Measurements from ENCODE around the gene UBAP2.
A peak's percentile ranks its signal among the peaks of the same experiment; 100 is the strongest.

The UBAP2 gene

DNA sequence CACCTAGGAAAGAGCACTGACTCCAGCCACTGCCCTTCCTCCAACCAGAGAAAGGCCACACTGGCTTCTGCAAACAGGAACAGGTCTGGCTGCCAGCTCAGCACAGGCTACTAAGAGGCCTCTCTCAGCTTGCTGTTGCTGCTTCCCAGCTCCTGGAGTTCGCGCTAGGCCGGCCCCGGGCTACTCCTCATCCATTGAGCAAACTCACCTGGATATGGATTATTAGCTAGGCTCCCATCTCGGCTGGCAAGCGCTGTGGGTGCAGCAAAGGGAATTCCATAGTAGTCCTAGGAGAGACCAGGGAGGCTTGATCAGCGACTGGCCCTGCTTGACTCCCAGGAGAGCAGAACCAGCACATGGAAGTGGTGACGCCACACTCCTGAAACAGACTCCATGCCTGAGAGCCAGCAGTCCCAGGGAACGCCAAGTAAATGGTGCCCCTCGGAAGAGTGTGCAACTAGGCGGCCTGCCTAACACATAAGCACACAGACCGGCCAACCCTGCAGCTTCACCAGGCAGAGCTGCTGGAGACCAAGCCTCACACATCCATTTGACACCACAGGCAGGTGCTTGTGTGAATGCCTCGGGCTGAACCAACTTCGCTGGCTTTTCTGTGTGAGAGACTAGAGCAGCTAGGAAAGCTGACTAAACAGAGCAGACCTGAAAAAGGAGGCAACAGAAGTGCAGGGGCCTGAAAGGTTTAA lies 124.5 kb downstream of the UBAP2 start:
- peaks cover 2% of the 10 kb centered on the region for H3K9me3 ChIP-seq (ENCODE audit: insufficient read depth, low read depth, low read length)
- no peak overlapping the region for H3K14ac ChIP-seq (ENCODE audit: low read length)
- H3K23ac ChIP-seq (ENCODE audit: low read length), result no peak overlapping the region
- no peak overlapping the region for H3K18ac ChIP-seq (ENCODE audit: low read length)
- peaks cover 75 to 91% of the 10 kb centered on the region in 2 experiments for H3K36me3 ChIP-seq (ENCODE audit: control insufficient read depth in 1 of 2, insufficient read depth in 2 of 2, low read length in 2 of 2)
- H3K4me3 ChIP-seq (ENCODE audit: low read depth, low read length), result no peak overlapping the region
- H2BK120ac ChIP-seq (ENCODE audit: insufficient read depth, low read length, poor library complexity), result no peak overlapping the region
- no peak overlapping the region for H2AK5ac ChIP-seq (ENCODE audit: low read length)
- H3K27ac ChIP-seq (ENCODE audit: low read depth, low read length), result no peak overlapping the region
- H3K4me1 ChIP-seq (ENCODE audit: control insufficient read depth in 1 of 2, insufficient read depth in 2 of 2, low read length in 2 of 2), result no peaks in the 10 kb centered on the region
- no peak overlapping the region for H4K91ac ChIP-seq (ENCODE audit: low read depth, low read length)
- no peak overlapping the region for H2AFZ ChIP-seq (ENCODE audit: insufficient read depth, low read length, poor library complexity)
- no peak overlapping the region for H4K8ac ChIP-seq (ENCODE audit: low read depth, low read length)
- no peak overlapping the region for H3K4ac ChIP-seq (ENCODE audit: low read depth, low read length)
- no peaks in the 10 kb centered on the region for H3K79me2 ChIP-seq (ENCODE audit: control insufficient read depth, insufficient read depth, low read length, poor library complexity)
- no peak overlapping the region for H3K9ac ChIP-seq (ENCODE audit: low read length)
- H4K12ac ChIP-seq (ENCODE audit: low read depth, low read length), result no peak overlapping the region
- WGBS (ENCODE audit: extremely low coverage, insufficient coverage, insufficient read length), result no CpG with 5 or more reads among the region's 14 CpGs
- no peak overlapping the region for H3K4me2 ChIP-seq (ENCODE audit: low read length)
- no peaks in the 10 kb centered on the region for H3K27me3 ChIP-seq (ENCODE audit: insufficient read depth, low read length)
- no peak overlapping the region for H2BK5ac ChIP-seq (ENCODE audit: low read depth, low read length, poor library complexity)
- no peak for DNase-seq
- no peaks in the 10 kb centered on the region for H3K79me1 ChIP-seq (ENCODE audit: low read length)
- H2BK12ac ChIP-seq (ENCODE audit: low read length), result no peak overlapping the region

DNA sequence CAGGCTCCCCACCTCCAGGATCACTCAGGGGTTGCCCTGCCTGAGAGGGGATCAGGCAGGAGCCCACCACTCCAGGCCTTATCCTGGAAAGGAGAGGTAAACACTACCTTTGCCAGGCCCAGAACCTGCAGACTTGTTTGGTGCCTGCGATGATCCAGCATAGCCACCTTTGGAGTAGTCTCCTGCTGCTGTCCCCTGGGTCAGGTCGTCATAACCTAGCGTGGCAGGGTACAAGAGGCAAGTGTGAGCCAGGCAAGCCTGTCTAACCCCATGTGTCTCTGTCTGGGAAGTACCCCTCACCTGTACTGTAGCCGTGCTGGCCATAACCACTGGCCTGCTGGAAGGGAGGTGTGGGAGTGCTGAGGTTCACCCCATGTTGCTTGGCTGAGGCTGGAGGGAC lies 125.6 kb downstream of the UBAP2 start:
- H3K4me1 ChIP-seq (ENCODE audit: control insufficient read depth in 1 of 2, insufficient read depth in 2 of 2, low read length in 2 of 2), result no peaks in the 10 kb centered on the region
- H2BK120ac ChIP-seq (ENCODE audit: insufficient read depth, low read length, poor library complexity), result no peak overlapping the region
- H3K4me3 ChIP-seq (ENCODE audit: low read depth, low read length), result no peak overlapping the region
- H4K12ac ChIP-seq (ENCODE audit: low read depth, low read length), result no peak overlapping the region
- H2AK5ac ChIP-seq (ENCODE audit: low read length), result no peak overlapping the region
- H3K14ac ChIP-seq (ENCODE audit: low read length), result no peak overlapping the region
- H4K8ac ChIP-seq (ENCODE audit: low read depth, low read length), result no peak overlapping the region
- no CpG with 5 or more reads among the region's 4 CpGs for WGBS (ENCODE audit: extremely low coverage, insufficient coverage, insufficient read length)
- no peak overlapping the region for H2BK5ac ChIP-seq (ENCODE audit: low read depth, low read length, poor library complexity)
- DNase-seq, result no peak
- no peak overlapping the region for H2BK12ac ChIP-seq (ENCODE audit: low read length)
- H3K4me2 ChIP-seq (ENCODE audit: low read length), result no peak overlapping the region
- H4K91ac ChIP-seq (ENCODE audit: low read depth, low read length), result no peak overlapping the region
- H3K36me3 ChIP-seq (ENCODE audit: control insufficient read depth in 1 of 2, insufficient read depth in 2 of 2, low read length in 2 of 2), result peaks cover 69 to 89% of the 10 kb centered on the region in 2 experiments
- no peak overlapping the region for H3K23ac ChIP-seq (ENCODE audit: low read length)
- no peak overlapping the region for H2AFZ ChIP-seq (ENCODE audit: insufficient read depth, low read length, poor library complexity)
- H3K27me3 ChIP-seq (ENCODE audit: insufficient read depth, low read length), result no peaks in the 10 kb centered on the region
- no peak overlapping the region for H3K18ac ChIP-seq (ENCODE audit: low read length)
- H3K9ac ChIP-seq (ENCODE audit: low read length), result no peak overlapping the region
- H3K4ac ChIP-seq (ENCODE audit: low read depth, low read length), result no peak overlapping the region
- no peaks in the 10 kb centered on the region for H3K79me2 ChIP-seq (ENCODE audit: control insufficient read depth, insufficient read depth, low read length, poor library complexity)
- H3K27ac ChIP-seq (ENCODE audit: low read depth, low read length), result no peak overlapping the region
- peaks cover 2% of the 10 kb centered on the region for H3K9me3 ChIP-seq (ENCODE audit: insufficient read depth, low read depth, low read length)
- H3K79me1 ChIP-seq (ENCODE audit: low read length), result no peaks in the 10 kb centered on the region

DNA sequence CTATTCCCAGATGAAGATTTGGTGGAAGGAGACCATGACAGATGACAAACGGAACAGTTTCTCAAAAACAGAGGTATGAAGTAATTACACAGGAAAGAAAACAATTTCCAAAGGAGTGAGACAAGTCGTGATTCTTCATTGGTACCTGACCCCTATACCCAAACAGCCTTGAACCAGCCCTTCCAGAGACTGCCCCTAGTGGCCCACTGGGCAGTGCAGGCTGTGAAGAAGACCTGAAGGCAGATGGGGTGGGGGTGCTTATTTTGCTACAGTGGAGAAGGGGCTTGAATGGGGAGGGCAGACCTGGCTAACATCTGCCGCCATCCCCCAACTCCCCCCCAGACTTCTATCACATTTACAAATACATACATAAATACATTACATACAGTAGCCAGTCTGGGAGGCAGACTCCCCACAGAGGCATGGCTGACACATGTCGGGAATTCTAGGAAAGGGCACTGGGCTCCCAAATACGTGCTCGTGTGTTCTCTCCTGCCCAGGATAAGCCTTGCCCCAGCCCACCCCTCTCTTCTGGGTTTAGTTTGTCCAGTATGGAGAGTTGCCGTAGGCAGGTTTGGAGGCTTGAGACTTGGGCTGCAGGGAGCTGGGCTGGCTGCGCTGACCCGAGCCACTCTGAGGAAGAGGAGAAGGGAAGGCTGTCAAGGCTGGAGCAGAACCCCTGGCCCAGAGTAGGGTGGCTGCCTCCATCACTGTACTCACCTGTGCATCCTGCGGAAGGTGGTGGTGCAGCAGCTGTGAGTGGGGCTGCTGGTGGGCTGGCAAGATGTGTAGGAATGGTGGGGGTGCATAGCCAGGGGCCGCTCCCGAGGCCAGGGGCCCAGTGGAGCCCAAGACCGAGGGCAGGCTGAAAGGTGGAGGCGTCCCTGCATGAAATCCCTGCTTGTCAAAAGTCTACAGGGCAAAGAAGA lies 126.5 kb downstream of the UBAP2 start:
- H3K14ac ChIP-seq (ENCODE audit: low read length), result no peak overlapping the region
- H3K4ac ChIP-seq (ENCODE audit: low read depth, low read length), result no peak overlapping the region
- H2BK12ac ChIP-seq (ENCODE audit: low read length), result no peak overlapping the region
- H3K4me2 ChIP-seq (ENCODE audit: low read length), result no peak overlapping the region
- no peak overlapping the region for H3K18ac ChIP-seq (ENCODE audit: low read length)
- no peak overlapping the region for H3K4me3 ChIP-seq (ENCODE audit: low read depth, low read length)
- H3K79me2 ChIP-seq (ENCODE audit: control insufficient read depth, insufficient read depth, low read length, poor library complexity), result no peaks in the 10 kb centered on the region
- DNase-seq, result peak in 1 of 2 donors; percentile 39
- H3K9me3 ChIP-seq (ENCODE audit: insufficient read depth, low read depth, low read length), result no peaks in the 10 kb centered on the region
- H3K27ac ChIP-seq (ENCODE audit: low read depth, low read length), result no peak overlapping the region
- H3K4me1 ChIP-seq (ENCODE audit: control insufficient read depth in 1 of 2, insufficient read depth in 2 of 2, low read length in 2 of 2), result no peaks in the 10 kb centered on the region
- H2BK5ac ChIP-seq (ENCODE audit: low read depth, low read length, poor library complexity), result no peak overlapping the region
- no peak overlapping the region for H2AFZ ChIP-seq (ENCODE audit: insufficient read depth, low read length, poor library complexity)
- H2BK120ac ChIP-seq (ENCODE audit: insufficient read depth, low read length, poor library complexity), result no peak overlapping the region
- no peak overlapping the region for H4K12ac ChIP-seq (ENCODE audit: low read depth, low read length)
- no peak overlapping the region for H4K8ac ChIP-seq (ENCODE audit: low read depth, low read length)
- H4K91ac ChIP-seq (ENCODE audit: low read depth, low read length), result no peak overlapping the region
- no peak overlapping the region for H2AK5ac ChIP-seq (ENCODE audit: low read length)
- H3K9ac ChIP-seq (ENCODE audit: low read length), result no peak overlapping the region
- no CpG with 5 or more reads among the region's 14 CpGs for WGBS (ENCODE audit: extremely low coverage, insufficient coverage, insufficient read length)
- H3K36me3 ChIP-seq (ENCODE audit: control insufficient read depth in 1 of 2, insufficient read depth in 2 of 2, low read length in 2 of 2), result peaks cover 61 to 86% of the 10 kb centered on the region in 2 experiments
- H3K27me3 ChIP-seq (ENCODE audit: insufficient read depth, low read length), result no peaks in the 10 kb centered on the region
- H3K79me1 ChIP-seq (ENCODE audit: low read length), result no peaks in the 10 kb centered on the region
- H3K23ac ChIP-seq (ENCODE audit: low read length), result no peak overlapping the region

GRCh38 chr9:33919276-33919897 lies 129.3 kb downstream of the UBAP2 start:
- H2BK120ac ChIP-seq (ENCODE audit: insufficient read depth, low read length, poor library complexity), result no peak overlapping the region
- no peak overlapping the region for H3K27ac ChIP-seq (ENCODE audit: low read depth, low read length)
- H3K4me2 ChIP-seq (ENCODE audit: low read length), result no peak overlapping the region
- no peaks in the 10 kb centered on the region for H3K79me1 ChIP-seq (ENCODE audit: low read length)
- no peak overlapping the region for H4K8ac ChIP-seq (ENCODE audit: low read depth, low read length)
- no peak overlapping the region for H2BK12ac ChIP-seq (ENCODE audit: low read length)
- H3K18ac ChIP-seq (ENCODE audit: low read length), result no peak overlapping the region
- H3K9me3 ChIP-seq (ENCODE audit: insufficient read depth, low read depth, low read length), result no peaks in the 10 kb centered on the region
- no peak overlapping the region for H4K91ac ChIP-seq (ENCODE audit: low read depth, low read length)
- H4K12ac ChIP-seq (ENCODE audit: low read depth, low read length), result no peak overlapping the region
- H3K14ac ChIP-seq (ENCODE audit: low read length), result no peak overlapping the region
- DNase-seq, result no peak
- H3K79me2 ChIP-seq (ENCODE audit: control insufficient read depth, insufficient read depth, low read length, poor library complexity), result no peaks in the 10 kb centered on the region
- no peak overlapping the region for H3K9ac ChIP-seq (ENCODE audit: low read length)
- H2AK5ac ChIP-seq (ENCODE audit: low read length), result no peak overlapping the region
- H2BK5ac ChIP-seq (ENCODE audit: low read depth, low read length, poor library complexity), result no peak overlapping the region
- H3K4ac ChIP-seq (ENCODE audit: low read depth, low read length), result no peak overlapping the region
- no peak overlapping the region for H3K4me3 ChIP-seq (ENCODE audit: low read depth, low read length)
- peaks cover 40 to 64% of the 10 kb centered on the region in 2 experiments for H3K36me3 ChIP-seq (ENCODE audit: control insufficient read depth in 1 of 2, insufficient read depth in 2 of 2, low read length in 2 of 2)
- no peak overlapping the region for H2AFZ ChIP-seq (ENCODE audit: insufficient read depth, low read length, poor library complexity)
- H3K4me1 ChIP-seq (ENCODE audit: control insufficient read depth in 1 of 2, insufficient read depth in 2 of 2, low read length in 2 of 2), result no peaks in the 10 kb centered on the region
- no CpG with 5 or more reads among the region's 6 CpGs for WGBS (ENCODE audit: extremely low coverage, insufficient coverage, insufficient read length)
- no peak overlapping the region for H3K23ac ChIP-seq (ENCODE audit: low read length)
- H3K27me3 ChIP-seq (ENCODE audit: insufficient read depth, low read length), result no peaks in the 10 kb centered on the region
